Endothelial cell of umbilical vein (primary cell): ENCODE data around the gene PAQR7. TPM values are rescaled to one million over a fixed set of nuclear protein-coding genes. Genes with fewer than 3 reads are reported as not detected.

Experiments
- BruUV-seq: library from RNA; stranded (reverse); fragments of 400-500 nt; replicated peaks from 2 replicates; lab custom pipeline; 2021; lab: Mats Ljungman, UMichigan
- CTCF ChIA-PET: fragments of 300-600, 350-600 bp; sonication (Branson Sonifier 250); formaldehyde crosslinking; loops from one replicate; lab custom pipeline; 2021; ENCODE audit warnings: antibody characterized with exemption, inconsistent platforms; lab: Charles Lee
- POLR2A ChIA-PET: fragments of 300-600, 350-600 bp; sonication (Branson Sonifier 250); formaldehyde crosslinking; loops from one replicate; lab custom pipeline; 2021; ENCODE audit warnings: antibody characterized with exemption, inconsistent platforms; lab: Charles Lee
- DNase-seq: peaks from one replicate; pipeline ENCODE4 v3.0.0-alpha.2; 2011; ENCODE audit warnings: low read depth, low spot score
- FAIRE-seq: peaks from 2 replicates; lab custom pipeline; 2011; peaks lifted over from hg19 to GRCh38; lab: Jason Lieb, UNC
- H2AFZ ChIP-seq: 2 replicates; pipeline ENCODE4 v1.6.0; 2012; ENCODE audit warnings: low read depth, low read length, control low read depth, inconsistent platforms
- H3K27ac ChIP-seq: 2 replicates; pipeline ENCODE4 v1.5.1; 2011; ENCODE audit warnings: low read depth, mild to moderate bottlenecking, control low read depth, low read length, moderate library complexity; ENCODE audit not compliant: insufficient read depth
- H3K27me3 ChIP-seq, 2 experiments: 2 replicates each; pipeline versions ENCODE4 v1.6.0 to v1.6.1; 2011; ENCODE audit warnings: low read length in 2 of 2, mixed read lengths in 1 of 2; ENCODE audit not compliant: control insufficient read depth in 2 of 2, insufficient read depth in 2 of 2
- H3K36me3 ChIP-seq, 2 experiments: 2 replicates in 1 of 2; 3 replicates in 1 of 2; pipeline ENCODE4 v1.5.1; 2011; ENCODE audit warnings: low read length in 2 of 2, mild to moderate bottlenecking in 1 of 2, moderate library complexity in 1 of 2; ENCODE audit not compliant: control insufficient read depth in 2 of 2, insufficient read depth in 2 of 2; ENCODE audit errors: extremely low read depth in 1 of 2
- H3K4me1 ChIP-seq: 3 replicates; pipeline ENCODE4 v1.5.1; 2011; ENCODE audit warnings: mild to moderate bottlenecking, low read length; ENCODE audit not compliant: control insufficient read depth, insufficient read depth; ENCODE audit errors: extremely low read depth
- H3K4me2 ChIP-seq: 2 replicates; pipeline ENCODE4 v1.6.1; 2011; ENCODE audit warnings: low read length, control low read depth, mixed read lengths; ENCODE audit not compliant: insufficient read depth
- H3K4me3 ChIP-seq, 3 experiments: fragments of 200-600 bp in 1 of 3; sonication (generic), shearing (Covaris generic) in 1 of 3; replicated peaks in 1 of 3; 2 replicates each; pipeline ENCODE4 v1.5.1; 2011 to 2016; ENCODE audit warnings: control low read depth in 3 of 3, low read length in 3 of 3, mild to moderate bottlenecking in 2 of 3, inconsistent platforms in 1 of 3, low read depth in 1 of 3, moderate library complexity in 1 of 3; ENCODE audit not compliant: insufficient read depth in 1 of 3
- H3K79me2 ChIP-seq: 2 replicates; pipeline ENCODE4 v1.6.0; 2012; ENCODE audit warnings: low read length, inconsistent platforms; ENCODE audit not compliant: control insufficient read depth, insufficient read depth
- H3K9ac ChIP-seq: replicated peaks from 2 replicates; pipeline ENCODE3; 2011; ENCODE audit warnings: low read length, control low read depth; ENCODE audit not compliant: insufficient read depth; ENCODE audit errors: extremely low read depth
- H3K9me1 ChIP-seq: replicated peaks from 3 replicates; pipeline ENCODE4 v1.6.0; 2011; ENCODE audit warnings: mild to moderate bottlenecking, low read length; ENCODE audit not compliant: control insufficient read depth, insufficient read depth; ENCODE audit errors: extremely low read depth
- H3K9me3 ChIP-seq: replicated peaks from 2 replicates; pipeline ENCODE4 v1.5.1; 2012; ENCODE audit warnings: low read length, inconsistent platforms; ENCODE audit not compliant: control insufficient read depth, insufficient read depth
- H4K20me1 ChIP-seq: replicated peaks from 2 replicates; pipeline ENCODE3; 2011; ENCODE audit warnings: mild to moderate bottlenecking, low read length; ENCODE audit not compliant: control insufficient read depth, insufficient read depth; ENCODE audit errors: extremely low read depth
- EZH2 ChIP-seq: IDR thresholded peaks from 2 replicates; pipeline ENCODE4 v1.6.1; 2012; ENCODE audit warnings: borderline replicate concordance, low read depth, mild to moderate bottlenecking, moderate library complexity, low read length, inconsistent platforms; ENCODE audit not compliant: severe bottlenecking
- GATA2 ChIP-seq: IDR thresholded peaks from 2 replicates; pipeline ENCODE4 v1.7.0; 2011; ENCODE audit warnings: low read depth, mild to moderate bottlenecking, moderate library complexity, mixed read lengths, low read length; ENCODE audit not compliant: insufficient read length, insufficient read depth
- JUN ChIP-seq: IDR thresholded peaks from 2 replicates; pipeline ENCODE4 v1.6.1; 2011; ENCODE audit warnings: borderline replicate concordance, low read depth; ENCODE audit not compliant: insufficient read length, insufficient read depth
- MYC ChIP-seq: IDR thresholded peaks from one replicate; pipeline ENCODE4 v1.6.1; 2011; ENCODE audit warnings: mild to moderate bottlenecking, low read depth, low read length
- POLR2A ChIP-seq: IDR thresholded peaks from 2 replicates; pipeline ENCODE4 v1.6.1; 2012; ENCODE audit warnings: low read depth, mild to moderate bottlenecking, control low read depth, low read length
- POLR2AphosphoS5 ChIP-seq: IDR thresholded peaks from 2 replicates; pipeline ENCODE4 v1.6.1; 2012; ENCODE audit warnings: low read depth, mild to moderate bottlenecking, control low read depth, low read length, moderate library complexity; ENCODE audit not compliant: insufficient read depth
- dilution Hi-C: fragments of 300-500 bp; cut with MboI; formaldehyde crosslinking; loops from one replicate; pipeline ENCODE4 v1.15.0; 2019; ENCODE audit warnings: low sequenced_read_pairs; ENCODE audit not compliant: extremely low pct_ligation_motif_present
- intact Hi-C: fragments of 100-400 bp; cut with micrococcal nuclease; formaldehyde crosslinking; loops from one replicate; pipeline ENCODE4 v1.10.0; 2022
- polyA plus RNA-seq, 4 experiments: library from polyadenylated mRNA; depleted of rRNA in 3 of 4; stranded (reverse) in 3 of 4; unstranded in 1 of 4; fragments of >200 nt; gene quantifications; 2 replicates each; pipeline versions ENCODE4 v1.2.1 to v1.2.3, GENCODE V29; 2011 to 2012; ENCODE audit warnings: missing spikeins in 1 of 4
- total RNA-seq: library from RNA; stranded (reverse); gene quantifications from 2 replicates; pipeline ENCODE4 v1.2.3, GENCODE V29; 2021
- TF ChIP-seq, protein P1 (sequence below): IDR thresholded peaks from 2 replicates; pipeline ENCODE4 v1.6.1; 2011; ENCODE audit not compliant: insufficient read depth, insufficient read length
- TF ChIP-seq, protein P2 (sequence below), 2 donors: IDR thresholded peaks; 1 replicate in 1 of 2; 2 replicates in 1 of 2; pipeline ENCODE4 v1.5.1; 2011; ENCODE audit warnings: low read length in 2 of 2, mild to moderate bottlenecking in 2 of 2, moderate library complexity in 2 of 2, control low read depth in 1 of 2, inconsistent platforms in 1 of 2, low read depth in 1 of 2; ENCODE audit not compliant: insufficient read depth in 1 of 2; ENCODE audit errors: extremely low read depth in 1 of 2

The PAQR7 gene
- total and polyA plus RNA-seq, 2 donors (not counting 3 experiments of a cell fraction or from before 2014, with no cell fraction given): 8.4 to 10.8 TPM

DNA sequence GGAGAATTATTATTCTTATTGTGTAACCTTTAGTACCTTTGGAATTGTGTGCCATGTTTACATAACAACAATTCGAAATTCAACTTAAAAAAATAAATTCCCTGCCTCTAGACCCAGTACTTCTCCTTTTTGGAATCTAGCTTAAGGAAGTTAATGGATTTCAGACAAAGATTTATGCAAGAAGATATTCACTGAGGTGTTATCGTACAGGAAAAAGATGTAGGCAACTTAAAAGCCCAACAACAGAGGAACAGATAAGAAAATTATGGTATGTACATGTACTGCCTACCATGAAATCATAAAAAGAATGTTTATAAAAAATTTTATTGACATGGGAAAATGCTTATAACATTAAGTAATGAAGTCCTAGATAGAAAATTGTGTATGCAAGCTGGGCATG is 48.9 kb upstream of the PAQR7 start:
- no peaks in the 10 kb centered on the region for H3K9me3 ChIP-seq
- no peaks in the 10 kb centered on the region for H3K9me1 ChIP-seq
- ChIA-PET POLR2A (no interaction called here), CTCF (interaction anchor here (1.1 to 2.3 kb wide), 3 partner anchors 10 to 29 kb away, joined by 3 to 10 read pairs (median 5); no protein-coding TSS in a partner anchor)
- dilution Hi-C loops: no loop called here
- H3K27ac ChIP-seq: no peak overlapping the region
- H2AFZ ChIP-seq: no peak overlapping the region
- FAIRE-seq (no peak), DNase-seq (no peak)
- H4K20me1 ChIP-seq: no peaks in the 10 kb centered on the region
- BruUV-seq: no TSS peak
- no peak overlapping the region for H3K4me3 ChIP-seq
- TF ChIP-seq JUN (no peak), POLR2AphosphoS5 (no peak), MYC (no peak), EZH2 (no peak), GATA2 (no peak), POLR2A (no peak)
- TF ChIP-seq, protein P1, sequence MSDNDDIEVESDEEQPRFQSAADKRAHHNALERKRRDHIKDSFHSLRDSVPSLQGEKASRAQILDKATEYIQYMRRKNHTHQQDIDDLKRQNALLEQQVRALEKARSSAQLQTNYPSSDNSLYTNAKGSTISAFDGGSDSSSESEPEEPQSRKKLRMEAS: no peak
- no peak overlapping the region for H3K9ac ChIP-seq
- peaks cover 0 to 6% of the 10 kb centered on the region in 2 experiments for H3K27me3 ChIP-seq
- no peaks in the 10 kb centered on the region for H3K36me3 ChIP-seq
- no peak overlapping the region for H3K4me2 ChIP-seq
- no peaks in the 10 kb centered on the region for H3K79me2 ChIP-seq
- peaks cover 18% of the 10 kb centered on the region for H3K4me1 ChIP-seq
- intact Hi-C loops: no loop called here

DNA sequence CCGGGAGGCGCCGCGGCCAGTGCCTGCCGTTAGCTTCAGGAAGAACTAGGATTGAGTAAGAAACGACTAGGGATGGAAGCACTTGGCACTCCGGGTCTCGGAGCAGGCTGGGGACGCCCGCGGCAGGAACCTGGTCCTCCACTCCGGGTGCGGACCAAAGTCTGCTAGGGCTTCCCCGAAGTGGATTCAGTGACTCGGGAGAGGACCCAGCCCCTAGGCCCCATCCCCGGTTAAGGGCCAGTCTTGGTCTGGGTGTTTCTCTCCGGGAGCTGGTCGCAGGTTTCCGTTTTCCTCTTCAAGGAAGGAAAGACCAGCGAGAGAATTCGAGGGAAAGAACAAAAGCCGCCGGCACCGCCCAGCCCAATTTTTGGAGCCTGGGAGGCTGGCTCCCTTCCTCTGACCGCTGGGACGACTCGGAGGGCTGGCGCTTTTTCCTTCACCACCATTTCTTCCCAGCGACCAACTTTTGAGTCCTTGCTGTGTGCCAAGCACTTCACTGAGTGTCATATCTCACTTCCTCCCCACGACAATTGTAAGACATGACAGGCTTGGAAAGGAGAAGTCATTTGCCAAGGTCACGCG is 47.6 kb upstream of the PAQR7 start:
- intact Hi-C loops (loop anchor here (2.0 kb wide), 2 partner anchors 16 to 28 kb away; partner anchors contain the start of gene STMN1), dilution Hi-C loops (no loop called here)
- Histone ChIP-seq H3K4me3 (peak overlapping the region; percentile 22 to 49 (median 31)), H3K27me3 (peaks cover 0 to 6% of the 10 kb centered on the region in 2 experiments), H2AFZ (peak overlapping the region; percentile 97), H3K4me1 (peaks cover 18% of the 10 kb centered on the region), H3K9me1 (no peaks in the 10 kb centered on the region), H3K79me2 (no peaks in the 10 kb centered on the region), H3K9ac (peak overlapping the region; percentile 32), H4K20me1 (no peaks in the 10 kb centered on the region), H3K36me3 (no peaks in the 10 kb centered on the region), H3K27ac (no peak overlapping the region), H3K4me2 (peak overlapping the region; percentile 85), H3K9me3 (no peaks in the 10 kb centered on the region)
- TF ChIP-seq, protein P2, sequence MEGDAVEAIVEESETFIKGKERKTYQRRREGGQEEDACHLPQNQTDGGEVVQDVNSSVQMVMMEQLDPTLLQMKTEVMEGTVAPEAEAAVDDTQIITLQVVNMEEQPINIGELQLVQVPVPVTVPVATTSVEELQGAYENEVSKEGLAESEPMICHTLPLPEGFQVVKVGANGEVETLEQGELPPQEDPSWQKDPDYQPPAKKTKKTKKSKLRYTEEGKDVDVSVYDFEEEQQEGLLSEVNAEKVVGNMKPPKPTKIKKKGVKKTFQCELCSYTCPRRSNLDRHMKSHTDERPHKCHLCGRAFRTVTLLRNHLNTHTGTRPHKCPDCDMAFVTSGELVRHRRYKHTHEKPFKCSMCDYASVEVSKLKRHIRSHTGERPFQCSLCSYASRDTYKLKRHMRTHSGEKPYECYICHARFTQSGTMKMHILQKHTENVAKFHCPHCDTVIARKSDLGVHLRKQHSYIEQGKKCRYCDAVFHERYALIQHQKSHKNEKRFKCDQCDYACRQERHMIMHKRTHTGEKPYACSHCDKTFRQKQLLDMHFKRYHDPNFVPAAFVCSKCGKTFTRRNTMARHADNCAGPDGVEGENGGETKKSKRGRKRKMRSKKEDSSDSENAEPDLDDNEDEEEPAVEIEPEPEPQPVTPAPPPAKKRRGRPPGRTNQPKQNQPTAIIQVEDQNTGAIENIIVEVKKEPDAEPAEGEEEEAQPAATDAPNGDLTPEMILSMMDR (IDR thresholded peaks at IDR 0.05; ENCODE audit: extremely low read depth in 1 of 2, insufficient read depth in 1 of 2, low read depth in 1 of 2, low read length in 2 of 2): no peak
- peak; percentile 27 for TF ChIP-seq POLR2AphosphoS5
- no TSS peak for BruUV-seq
- FAIRE-seq: peak; percentile 75
- DNase-seq: peak; percentile 31
- ChIA-PET CTCF (interaction anchor here (0.8 to 2.2 kb wide), 5 partner anchors 11 to 389 kb away, joined by 3 to 14 read pairs (median 4); partner anchors contain the start of gene PAFAH2), POLR2A (interaction anchor here (0.6 to 0.9 kb wide), 2 partner anchors 18 to 1655 kb away, joined by 3 to 4 read pairs; no protein-coding TSS in a partner anchor)
